Thymus (tissue), 11 donors: ENCODE data around the gene LAMA2. TPM values are rescaled to one million over a fixed set of nuclear protein-coding genes. Genes with fewer than 3 reads are reported as not detected.

Source experiments
- DNase-seq, 9 donors: peaks; one replicate each; pipeline ENCODE4 v3.0.0-alpha.2; 2013; ENCODE audit warnings: low spot score in 9 of 9, low read depth in 6 of 9, missing footprints in 1 of 9
- H3K27ac ChIP-seq, 2 donors: one replicate each; pipeline ENCODE4 v1.5.1; 2013; ENCODE audit warnings: control low read depth in 1 of 2, low read depth in 1 of 2, low read length in 1 of 2, mild to moderate bottlenecking in 1 of 2, moderate library complexity in 1 of 2
- H3K27me3 ChIP-seq, 2 donors: one replicate each; pipeline ENCODE4 v1.5.1; 2013; ENCODE audit warnings: low read length in 1 of 2; ENCODE audit not compliant: control insufficient read depth in 2 of 2, insufficient read depth in 1 of 2
- H3K36me3 ChIP-seq, 2 donors: one replicate each; pipeline ENCODE4 v1.5.1; 2013; ENCODE audit warnings: low read length in 1 of 2, mild to moderate bottlenecking in 1 of 2, moderate library complexity in 1 of 2; ENCODE audit not compliant: control insufficient read depth in 2 of 2, insufficient read depth in 2 of 2
- H3K4me1 ChIP-seq, 2 donors: one replicate each; pipeline ENCODE4 v1.5.1; 2013; ENCODE audit warnings: low read length in 2 of 2; ENCODE audit not compliant: control insufficient read depth in 2 of 2, insufficient read depth in 2 of 2
- H3K4me3 ChIP-seq, 2 donors: one replicate each; pipeline ENCODE4 v1.5.1; 2013; ENCODE audit warnings: low read length in 2 of 2, control low read depth in 1 of 2, mild to moderate bottlenecking in 1 of 2
- H3K9me3 ChIP-seq, 2 donors: one replicate each; pipeline ENCODE4 v1.5.1; 2013; ENCODE audit warnings: low read length in 1 of 2, mild to moderate bottlenecking in 1 of 2; ENCODE audit not compliant: control insufficient read depth in 2 of 2, insufficient read depth in 1 of 2
- WGBS: extraction: QIAGEN DNeasy Blood & Tissue Kit; methylation state at CpG from one replicate; pipeline ENCODE4 v1.1.7; 2013; 5-methylcytosine and 5-hydroxymethylcytosine counted together
- polyA plus RNA-seq: library from polyadenylated mRNA; stranded (reverse); fragments of 200-250 nt; gene quantifications from one replicate; pipeline ENCODE4 v1.2.3, GENCODE V29; 2013
- total RNA-seq: library from RNA; stranded (reverse); fragments of 120-200 nt; gene quantifications from one replicate; pipeline ENCODE4 v1.2.4, GENCODE V29; 2013
- donor health status: healthy.

LAMA2 gene
- total and polyA plus RNA-seq, 2 donors, result 2.4 to 4.0 TPM

DNA sequence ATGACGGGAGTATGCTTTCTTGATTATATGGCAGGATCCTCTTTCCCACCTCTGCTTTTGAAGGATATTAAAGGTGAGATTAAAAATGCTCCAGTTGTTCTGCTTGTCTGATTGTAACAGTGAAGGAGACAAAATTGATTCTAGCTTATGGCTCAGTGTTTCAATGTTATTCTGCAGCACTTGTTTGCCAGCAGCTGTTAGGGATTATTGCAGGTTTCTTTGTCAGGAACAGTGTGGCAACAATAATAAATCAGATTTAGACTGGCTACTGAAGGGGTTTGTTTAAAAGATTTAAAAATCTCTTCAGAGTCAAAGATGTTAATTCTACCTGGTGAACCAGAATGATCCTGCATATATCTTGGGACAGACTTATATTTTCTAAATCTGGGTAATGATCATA is 126.9 kb downstream of the LAMA2 start:
- no peak overlapping the region for H3K4me3 ChIP-seq
- H3K9me3 ChIP-seq, result no peaks in the 10 kb centered on the region
- H3K4me1 ChIP-seq, result no peaks in the 10 kb centered on the region
- WGBS, result 92% methylated on average over 1 of the region's 1 CpG
- no peak for DNase-seq
- no peaks in the 10 kb centered on the region for H3K27me3 ChIP-seq
- no peak overlapping the region for H3K27ac ChIP-seq
- no peaks in the 10 kb centered on the region for H3K36me3 ChIP-seq

DNA sequence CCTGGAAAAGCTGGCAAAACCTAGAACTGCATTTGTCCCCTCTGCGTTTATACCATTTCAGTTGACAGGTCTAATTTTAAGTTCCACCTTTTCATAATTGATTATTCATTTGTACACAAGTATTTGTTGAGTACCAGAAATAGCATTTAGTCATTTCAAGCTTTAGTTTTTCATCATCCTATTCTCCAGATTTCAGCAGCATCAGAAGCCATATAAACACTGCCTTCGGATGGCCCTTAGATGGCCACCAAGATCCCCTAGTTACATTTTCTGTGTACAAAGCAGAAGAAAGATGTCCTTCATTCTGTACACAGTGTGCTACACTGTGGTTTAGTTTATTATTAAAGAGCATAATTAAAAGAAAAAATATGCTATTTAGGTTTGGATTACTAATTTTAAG is 131.4 kb downstream of the LAMA2 start:
- H3K27ac ChIP-seq, result no peak overlapping the region
- no peaks in the 10 kb centered on the region for H3K36me3 ChIP-seq
- H3K9me3 ChIP-seq, result no peaks in the 10 kb centered on the region
- no peaks in the 10 kb centered on the region for H3K4me1 ChIP-seq
- no peak for DNase-seq
- H3K27me3 ChIP-seq, result no peaks in the 10 kb centered on the region
- whole genome bisulfite sequencing, result 92% methylated on average over 2 of the region's 2 CpGs
- H3K4me3 ChIP-seq, result no peak overlapping the region

DNA sequence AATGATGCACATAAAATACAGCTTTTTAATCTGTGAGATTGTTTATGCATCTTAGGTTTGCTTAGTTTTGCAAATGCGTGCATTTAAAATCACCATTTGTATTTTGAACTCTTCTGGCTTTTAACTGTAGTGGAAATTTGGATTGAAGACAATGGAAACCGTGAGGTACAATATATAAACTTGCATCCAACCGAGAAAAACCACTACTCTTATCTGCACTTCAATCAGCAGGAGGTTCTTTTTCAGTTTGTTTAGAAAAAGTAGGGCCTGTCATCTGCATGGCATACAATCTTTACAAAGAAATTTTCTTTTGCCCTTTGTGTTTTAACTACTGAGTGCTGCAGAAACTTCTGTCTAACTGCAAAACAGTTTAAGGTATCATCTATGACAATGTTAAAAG is 132.8 kb downstream of the LAMA2 start:
- WGBS, result 33% methylated on average over 3 of the region's 3 CpGs
- H3K27me3 ChIP-seq, result no peaks in the 10 kb centered on the region
- no peak for DNase-seq
- no peak overlapping the region for H3K4me3 ChIP-seq
- H3K4me1 ChIP-seq, result no peaks in the 10 kb centered on the region
- H3K27ac ChIP-seq, result no peak overlapping the region
- no peaks in the 10 kb centered on the region for H3K9me3 ChIP-seq
- H3K36me3 ChIP-seq, result no peaks in the 10 kb centered on the region

DNA sequence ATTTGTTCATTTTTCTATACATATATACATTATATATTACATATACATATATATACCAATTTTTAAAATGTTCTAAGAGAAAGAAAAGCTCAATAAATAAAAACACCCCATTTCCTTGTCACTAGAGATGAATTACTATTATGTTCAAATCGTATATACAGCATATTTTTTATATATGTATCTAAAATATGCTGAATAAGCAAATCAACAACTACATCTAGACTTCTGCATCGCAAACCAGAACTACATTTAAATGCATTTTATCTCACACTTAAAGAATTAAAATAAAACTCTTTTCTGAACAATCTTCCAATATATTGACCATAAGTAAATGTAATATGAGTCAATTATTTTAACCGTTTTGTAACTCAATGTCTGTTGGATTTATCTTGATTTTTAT is 133.9 kb downstream of the LAMA2 start:
- Histone ChIP-seq H3K36me3 (no peaks in the 10 kb centered on the region), H3K4me3 (no peak overlapping the region), H3K9me3 (no peaks in the 10 kb centered on the region), H3K4me1 (no peaks in the 10 kb centered on the region), H3K27me3 (no peaks in the 10 kb centered on the region), H3K27ac (no peak overlapping the region)
- DNase-seq, result no peak
- WGBS, result 90% methylated on average over 3 of the region's 3 CpGs

DNA sequence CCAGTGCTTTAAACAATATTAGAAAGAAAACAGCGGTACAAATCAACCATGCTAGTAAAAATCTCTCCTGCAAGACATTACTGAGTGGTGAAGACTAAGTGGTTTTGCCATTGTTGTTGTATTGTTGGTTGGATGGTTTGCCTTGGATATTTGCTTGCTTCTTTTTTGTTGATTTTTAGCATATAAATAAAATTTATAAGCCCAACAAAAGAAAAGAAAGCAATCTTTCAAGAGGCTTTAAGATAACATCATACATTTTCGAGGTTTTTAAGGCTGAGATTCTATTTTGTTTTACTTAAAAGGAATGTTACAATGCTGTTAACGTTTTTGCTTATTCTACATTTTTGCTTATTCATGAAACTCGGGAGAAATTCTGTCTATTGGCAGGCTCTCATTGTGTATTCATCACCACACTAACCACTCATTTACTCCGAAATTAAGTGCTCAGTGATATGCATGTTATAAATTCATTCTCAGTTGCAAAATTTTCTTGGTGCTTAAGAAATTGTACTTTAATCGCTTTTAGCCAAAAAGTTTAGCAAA is 139.1 kb downstream of the LAMA2 start:
- 88% methylated on average over 6 of the region's 6 CpGs for WGBS
- no peak for DNase-seq
- Histone ChIP-seq H3K9me3 (no peaks in the 10 kb centered on the region), H3K36me3 (no peaks in the 10 kb centered on the region), H3K27ac (no peak overlapping the region), H3K27me3 (no peaks in the 10 kb centered on the region), H3K4me3 (no peak overlapping the region), H3K4me1 (no peaks in the 10 kb centered on the region)

DNA sequence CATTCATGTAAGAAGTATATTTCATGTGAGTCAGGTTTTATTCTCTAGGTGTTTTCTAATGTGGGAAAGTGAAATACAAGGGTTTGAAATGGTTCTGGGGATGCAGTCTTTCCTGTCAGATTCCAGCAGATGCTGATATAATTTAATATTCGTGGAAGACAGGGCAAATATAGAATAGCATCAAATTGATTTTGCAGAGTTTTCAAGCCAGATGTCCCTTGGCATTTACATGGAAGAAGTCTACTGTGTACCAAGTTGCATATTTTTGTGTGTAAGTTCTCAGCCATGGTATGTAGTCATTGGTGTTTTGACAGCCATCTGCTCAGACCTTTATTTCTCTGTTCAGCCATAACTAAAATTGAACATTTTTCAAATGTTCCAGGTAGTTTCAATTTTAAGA is 143.7 kb downstream of the LAMA2 start:
- H3K36me3 ChIP-seq, result no peaks in the 10 kb centered on the region
- DNase-seq, result no peak
- no peak overlapping the region for H3K4me3 ChIP-seq
- H3K9me3 ChIP-seq, result no peaks in the 10 kb centered on the region
- WGBS, result 86% methylated on average over 1 of the region's 1 CpG
- no peak overlapping the region for H3K27ac ChIP-seq
- no peaks in the 10 kb centered on the region for H3K27me3 ChIP-seq
- H3K4me1 ChIP-seq, result no peaks in the 10 kb centered on the region

DNA sequence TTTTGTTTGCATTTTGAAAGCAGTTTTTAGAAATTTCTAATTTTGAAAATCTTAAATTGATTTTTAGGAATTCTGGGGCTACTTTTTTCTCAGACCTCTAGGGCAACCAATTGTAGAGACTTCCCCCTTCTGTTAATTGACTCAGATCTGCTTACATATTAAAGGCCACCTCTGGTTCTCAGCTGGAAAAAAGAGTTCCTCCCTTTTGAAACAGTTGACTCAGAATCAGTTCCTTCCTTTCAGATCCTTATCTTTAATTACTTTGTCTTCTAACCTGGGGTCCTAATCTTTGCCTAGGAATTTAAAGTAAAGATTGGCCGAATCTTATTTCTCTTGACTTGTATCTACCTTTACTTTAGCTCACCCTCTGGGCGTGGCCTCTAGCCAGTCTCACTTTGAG is 146.8 kb downstream of the LAMA2 start:
- no peak overlapping the region for H3K27ac ChIP-seq
- no peak overlapping the region for H3K4me3 ChIP-seq
- no peak for DNase-seq
- H3K36me3 ChIP-seq, result no peaks in the 10 kb centered on the region
- no peaks in the 10 kb centered on the region for H3K27me3 ChIP-seq
- H3K4me1 ChIP-seq, result no peaks in the 10 kb centered on the region
- WGBS, result 72% methylated on average over 2 of the region's 2 CpGs
- no peaks in the 10 kb centered on the region for H3K9me3 ChIP-seq

DNA sequence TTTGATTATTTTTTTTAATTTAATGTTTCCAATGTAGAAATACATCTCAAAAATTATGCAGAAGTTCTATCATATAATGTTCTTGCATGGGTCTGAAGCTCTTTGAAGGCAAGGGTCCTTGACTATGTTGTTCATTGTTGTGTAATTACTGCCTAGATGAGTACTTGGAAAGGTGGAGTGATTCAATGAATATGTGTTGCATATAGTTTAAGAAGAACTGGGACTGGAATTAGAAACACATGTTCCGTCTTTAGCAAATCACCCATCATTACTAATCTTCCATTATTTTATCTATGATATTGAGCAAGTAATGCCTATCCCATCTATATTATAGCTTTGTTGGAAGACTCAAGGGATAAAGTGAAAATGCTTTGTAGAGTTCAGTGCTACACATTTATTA is 147.3 kb downstream of the LAMA2 start:
- no peaks in the 10 kb centered on the region for H3K9me3 ChIP-seq
- no peaks in the 10 kb centered on the region for H3K4me1 ChIP-seq
- H3K36me3 ChIP-seq, result no peaks in the 10 kb centered on the region
- H3K27me3 ChIP-seq, result no peaks in the 10 kb centered on the region
- no peak overlapping the region for H3K4me3 ChIP-seq
- DNase-seq, result no peak
- H3K27ac ChIP-seq, result no peak overlapping the region
- 99% methylated on average over 1 of the region's 1 CpG for WGBS

DNA sequence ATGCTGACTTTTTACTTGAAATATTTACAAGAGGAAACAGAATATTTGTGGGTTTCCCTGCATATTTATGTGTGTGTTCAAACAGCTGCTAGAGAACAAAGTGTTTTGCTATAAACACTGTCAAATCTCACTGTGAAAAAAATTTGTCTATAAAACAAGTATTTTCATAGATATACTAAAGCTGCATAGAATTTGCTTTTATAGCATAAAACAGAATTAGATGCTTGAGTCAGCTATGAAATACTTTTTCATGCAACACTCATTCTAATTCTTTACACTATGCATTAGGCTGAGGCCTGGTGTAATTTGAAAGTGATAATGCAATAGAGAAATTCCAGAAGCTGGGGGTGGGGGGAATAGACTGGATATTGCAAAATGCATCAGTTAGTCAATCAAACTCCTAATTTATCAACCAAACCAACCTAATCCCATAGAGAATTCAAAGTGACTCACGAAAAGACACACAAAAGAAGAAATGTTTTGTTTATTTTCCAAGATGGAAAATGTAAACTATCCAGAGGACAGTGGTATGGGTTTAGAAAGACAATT is 148.2 kb downstream of the LAMA2 start:
- 86% methylated on average over 1 of the region's 1 CpG for WGBS
- H3K4me1 ChIP-seq, result no peaks in the 10 kb centered on the region
- H3K27me3 ChIP-seq, result no peaks in the 10 kb centered on the region
- H3K27ac ChIP-seq, result no peak overlapping the region
- H3K36me3 ChIP-seq, result no peaks in the 10 kb centered on the region
- DNase-seq, result no peak
- no peak overlapping the region for H3K4me3 ChIP-seq
- H3K9me3 ChIP-seq, result no peaks in the 10 kb centered on the region

DNA sequence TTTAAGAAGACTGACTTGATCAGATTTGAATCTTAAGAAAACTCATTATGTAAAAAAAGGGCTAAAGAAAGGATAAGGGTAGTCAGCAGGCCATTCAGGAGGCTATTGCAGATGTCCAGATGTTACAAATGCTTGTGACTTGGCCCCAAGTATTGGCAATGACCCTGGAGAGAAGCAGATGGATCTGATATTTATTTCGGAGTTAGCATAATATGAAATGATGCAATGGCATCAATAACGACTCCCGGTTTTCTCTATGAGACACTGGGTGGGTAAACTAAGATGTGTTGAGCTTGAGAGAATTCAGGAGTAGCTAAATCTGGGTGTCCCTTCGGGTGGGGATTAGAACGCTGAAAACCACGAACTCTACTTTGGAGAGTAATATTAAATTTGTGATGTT is 149.7 kb downstream of the LAMA2 start:
- WGBS, result 95% methylated on average over 6 of the region's 6 CpGs
- no peaks in the 10 kb centered on the region for H3K27me3 ChIP-seq
- no peaks in the 10 kb centered on the region for H3K36me3 ChIP-seq
- H3K9me3 ChIP-seq, result no peaks in the 10 kb centered on the region
- no peak overlapping the region for H3K4me3 ChIP-seq
- no peak for DNase-seq
- H3K4me1 ChIP-seq, result no peaks in the 10 kb centered on the region
- no peak overlapping the region for H3K27ac ChIP-seq
